ENCODE measurements around the gene CLDN34. TPM values are rescaled to one million over a fixed set of nuclear protein-coding genes. Genes with fewer than 3 reads are reported as not detected.

The CLDN34 gene
- total RNA-seq, 2 experiments from 2014 or later = not detected

DNA sequence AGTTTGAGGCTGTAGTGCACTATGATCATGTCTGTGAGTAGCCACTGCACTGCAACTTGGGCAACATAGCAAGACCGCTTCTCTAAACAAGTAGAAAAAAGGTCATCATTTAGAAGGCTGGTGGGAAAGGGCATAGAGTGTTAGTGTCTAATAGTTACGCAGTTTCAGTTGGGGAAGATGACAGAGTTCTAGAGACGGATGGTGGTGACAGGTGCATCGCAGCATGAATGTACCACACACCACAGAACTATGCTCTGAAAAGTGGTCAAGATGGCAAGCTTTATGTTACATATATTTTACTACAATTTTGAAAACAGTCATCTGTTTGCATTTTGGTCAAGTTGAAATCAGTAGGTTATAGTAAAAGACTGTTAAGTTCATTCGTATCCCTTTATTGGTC, 23.7 kb upstream of the CLDN34 start:
- BruUV-seq (replicated peaks) = no TSS peak

GRCh38 chrX:9947131-9947794, 19.9 kb upstream of the CLDN34 start:
- CTCF ChIA-PET (ENCODE audit: unreplicated experiment) = no interaction called here
- intact Hi-C loops (cut with micrococcal nuclease; ENCODE audit: unreplicated experiment) = no loop called here
- Histone ChIP-seq H3K4me1 (ENCODE audit: insufficient read depth, low read length, poor library complexity, severe bottlenecking) (no peaks in the 10 kb centered on the region), H3K4me3 (ENCODE audit: low read depth, low read length, poor library complexity, severe bottlenecking) (no peak overlapping the region), H3K4me2 (ENCODE audit: low read length) (no peak overlapping the region), H3K9me3 (ENCODE audit: low read length) (no peaks in the 10 kb centered on the region), H3K27ac (ENCODE audit: low read depth, low read length, poor library complexity, severe bottlenecking) (no peak overlapping the region), H3K9me2 (ENCODE audit: insufficient read depth, low read length) (no peaks in the 10 kb centered on the region), H3K36me3 (ENCODE audit: insufficient read depth, low read length) (no peaks in the 10 kb centered on the region), H2AFZ (ENCODE audit: low read length) (no peak overlapping the region), H3K79me2 (ENCODE audit: insufficient read depth, low read depth, low read length) (no peaks in the 10 kb centered on the region), H4K20me1 (ENCODE audit: insufficient read depth, low read length) (no peaks in the 10 kb centered on the region)
- TF ChIP-seq, protein P1, sequence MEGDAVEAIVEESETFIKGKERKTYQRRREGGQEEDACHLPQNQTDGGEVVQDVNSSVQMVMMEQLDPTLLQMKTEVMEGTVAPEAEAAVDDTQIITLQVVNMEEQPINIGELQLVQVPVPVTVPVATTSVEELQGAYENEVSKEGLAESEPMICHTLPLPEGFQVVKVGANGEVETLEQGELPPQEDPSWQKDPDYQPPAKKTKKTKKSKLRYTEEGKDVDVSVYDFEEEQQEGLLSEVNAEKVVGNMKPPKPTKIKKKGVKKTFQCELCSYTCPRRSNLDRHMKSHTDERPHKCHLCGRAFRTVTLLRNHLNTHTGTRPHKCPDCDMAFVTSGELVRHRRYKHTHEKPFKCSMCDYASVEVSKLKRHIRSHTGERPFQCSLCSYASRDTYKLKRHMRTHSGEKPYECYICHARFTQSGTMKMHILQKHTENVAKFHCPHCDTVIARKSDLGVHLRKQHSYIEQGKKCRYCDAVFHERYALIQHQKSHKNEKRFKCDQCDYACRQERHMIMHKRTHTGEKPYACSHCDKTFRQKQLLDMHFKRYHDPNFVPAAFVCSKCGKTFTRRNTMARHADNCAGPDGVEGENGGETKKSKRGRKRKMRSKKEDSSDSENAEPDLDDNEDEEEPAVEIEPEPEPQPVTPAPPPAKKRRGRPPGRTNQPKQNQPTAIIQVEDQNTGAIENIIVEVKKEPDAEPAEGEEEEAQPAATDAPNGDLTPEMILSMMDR (conservative IDR thresholded peaks at IDR 0.05; ENCODE audit: low read length) = no peak
- no peak for TF ChIP-seq EZH2phosphoT487 (IDR thresholded peaks at IDR 0.05; ENCODE audit: borderline replicate concordance, low read depth, low read length)
- no TSS peak for BruUV-seq (replicated peaks)
- POLR2A ChIA-PET = no interaction called here
- DNase-seq (ENCODE audit: low spot score) = no peak

More for the DNA sequence above, 23.7 kb upstream of the CLDN34 start:
- Histone ChIP-seq H3K27ac (ENCODE audit: low read depth, low read length, poor library complexity, severe bottlenecking) (no peak overlapping the region), H3K4me2 (ENCODE audit: low read length) (no peak overlapping the region), H3K4me1 (ENCODE audit: insufficient read depth, low read length, poor library complexity, severe bottlenecking) (no peaks in the 10 kb centered on the region), H3K36me3 (ENCODE audit: insufficient read depth, low read length) (no peaks in the 10 kb centered on the region), H3K9me2 (ENCODE audit: insufficient read depth, low read length) (no peaks in the 10 kb centered on the region), H3K79me2 (ENCODE audit: insufficient read depth, low read depth, low read length) (no peaks in the 10 kb centered on the region), H2AFZ (ENCODE audit: low read length) (no peak overlapping the region), H4K20me1 (ENCODE audit: insufficient read depth, low read length) (no peaks in the 10 kb centered on the region), H3K4me3 (ENCODE audit: low read depth, low read length, poor library complexity, severe bottlenecking) (no peak overlapping the region), H3K9me3 (ENCODE audit: low read length) (no peaks in the 10 kb centered on the region)
- ChIA-PET CTCF (ENCODE audit: unreplicated experiment) (no interaction called here), POLR2A (no interaction called here)
- TF ChIP-seq EZH2phosphoT487 (IDR thresholded peaks at IDR 0.05; ENCODE audit: borderline replicate concordance, low read depth, low read length) = no peak
- TF ChIP-seq, protein P1 (conservative IDR thresholded peaks at IDR 0.05; ENCODE audit: low read length) = no peak
- intact Hi-C loops (cut with micrococcal nuclease; ENCODE audit: unreplicated experiment) = no loop called here
- DNase-seq (ENCODE audit: low spot score) = no peak

DNA sequence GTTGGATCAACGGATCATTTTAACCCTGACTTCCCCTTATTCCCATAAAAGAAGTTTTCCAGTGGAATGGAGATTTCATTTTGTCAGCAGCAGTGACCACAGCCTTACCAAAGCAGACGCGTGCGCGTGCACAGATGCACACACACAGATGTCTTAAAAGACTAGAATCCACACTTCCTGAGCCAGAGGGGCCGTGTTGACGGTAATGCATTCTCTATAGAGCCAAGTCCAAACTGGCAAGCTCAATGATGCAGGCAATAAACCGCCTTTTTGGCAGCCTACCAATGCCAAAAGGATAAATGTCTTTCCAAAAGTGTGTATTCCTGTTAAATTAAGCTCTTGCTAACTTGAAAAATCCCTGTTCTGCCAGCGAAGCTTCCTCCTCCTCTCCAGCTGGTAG, 18.8 kb upstream of the CLDN34 start:
- no peak overlapping the region for H2AFZ ChIP-seq (ENCODE audit: low read length)
- no peaks in the 10 kb centered on the region for H3K79me2 ChIP-seq (ENCODE audit: insufficient read depth, low read depth, low read length)
- H3K9me3 ChIP-seq (ENCODE audit: low read length) = no peaks in the 10 kb centered on the region
- no peaks in the 10 kb centered on the region for H3K9me2 ChIP-seq (ENCODE audit: insufficient read depth, low read length)
- no peak overlapping the region for H3K4me2 ChIP-seq (ENCODE audit: low read length)
- TF ChIP-seq, protein P1 (conservative IDR thresholded peaks at IDR 0.05; ENCODE audit: low read length) = no peak
- TF ChIP-seq EZH2phosphoT487 (IDR thresholded peaks at IDR 0.05; ENCODE audit: borderline replicate concordance, low read depth, low read length) = no peak
- H4K20me1 ChIP-seq (ENCODE audit: insufficient read depth, low read length) = no peaks in the 10 kb centered on the region
- no peak overlapping the region for H3K4me3 ChIP-seq (ENCODE audit: low read depth, low read length, poor library complexity, severe bottlenecking)
- peaks cover 5% of the 10 kb centered on the region for H3K4me1 ChIP-seq (ENCODE audit: insufficient read depth, low read length, poor library complexity, severe bottlenecking)
- BruUV-seq (replicated peaks) = no TSS peak
- ChIA-PET CTCF (ENCODE audit: unreplicated experiment) (no interaction called here), POLR2A (no interaction called here)
- no peaks in the 10 kb centered on the region for H3K36me3 ChIP-seq (ENCODE audit: insufficient read depth, low read length)
- no peak overlapping the region for H3K27ac ChIP-seq (ENCODE audit: low read depth, low read length, poor library complexity, severe bottlenecking)
- intact Hi-C loops (cut with micrococcal nuclease; ENCODE audit: unreplicated experiment) = no loop called here
- DNase-seq (ENCODE audit: low spot score) = no peak
